Ovary (tissue), 1 donor: ENCODE results near the gene HDAC6.

Experiments used
- EP300 ChIP-seq: sonication (generic); formaldehyde crosslinking; IDR thresholded peaks from one replicate; pipeline ENCODE4 v1.6.1; 2017; ENCODE audit warnings: antibody characterized with exemption
- POLR2A ChIP-seq: fragments of 450-650 bp; IDR thresholded peaks from one replicate; pipeline ENCODE4 v1.6.1; 2017; ENCODE audit warnings: antibody characterized with exemption, mild to moderate bottlenecking, moderate library complexity

- TF ChIP-seq POLR2A: no peak
- no peak for TF ChIP-seq EP300
Observed at GRCh38 chrX:48815266-48815665, 13.4 kb downstream of the HDAC6 start.
